Osteoblast (primary cell): ENCODE data around the gene EIF3M. TPM values are rescaled to one million over a fixed set of nuclear protein-coding genes. Genes with fewer than 3 reads are reported as not detected.
"Not testable (repeated sequence)": the region's sequence is repeated elsewhere in the genome, so short reads cannot be mapped to it uniquely, and the experiment has no call there.

Experiments
- DNase-seq: peaks from one replicate; pipeline ENCODE4 v3.0.0; 2011; ENCODE audit warnings: low spot score, mixed read lengths; ENCODE audit not compliant: insufficient read length; ENCODE audit errors: missing footprints
- H2AFZ ChIP-seq: 2 replicates; pipeline ENCODE4 v1.6.0; 2011; ENCODE audit warnings: mild to moderate bottlenecking, low read length
- H3K27ac ChIP-seq: 2 replicates; pipeline ENCODE4 v1.5.1; 2011; ENCODE audit warnings: mild to moderate bottlenecking, low read depth, low read length, moderate library complexity
- H3K27me3 ChIP-seq: 2 replicates; pipeline ENCODE4 v1.6.0; 2012; ENCODE audit warnings: mild to moderate bottlenecking, control low read depth, inconsistent platforms, low read length, moderate library complexity; ENCODE audit not compliant: insufficient read depth
- H3K36me3 ChIP-seq: 2 replicates; pipeline ENCODE4 v1.5.1; 2011; ENCODE audit warnings: mild to moderate bottlenecking, low read length, control low read depth, moderate library complexity; ENCODE audit not compliant: insufficient read depth
- H3K4me1 ChIP-seq: 2 replicates; pipeline ENCODE4 v1.5.1; 2011; ENCODE audit warnings: mild to moderate bottlenecking, low read length, control low read depth, moderate library complexity; ENCODE audit not compliant: insufficient read depth
- H3K4me2 ChIP-seq: 2 replicates; pipeline ENCODE4 v1.6.0; 2011; ENCODE audit warnings: mild to moderate bottlenecking, low read length; ENCODE audit not compliant: insufficient read depth
- H3K4me3 ChIP-seq: fragments of 200-600 bp; sonication (generic); 3 replicates; pipeline ENCODE4 v1.5.1; 2012; ENCODE audit warnings: mild to moderate bottlenecking, low read length, inconsistent platforms; ENCODE audit not compliant: insufficient read depth
- H3K79me2 ChIP-seq: 2 replicates; pipeline ENCODE4 v1.6.0; 2012; ENCODE audit warnings: mild to moderate bottlenecking, low read length, control low read depth, inconsistent platforms; ENCODE audit not compliant: insufficient read depth
- H3K9me3 ChIP-seq: 2 replicates; pipeline ENCODE4 v1.5.1; 2011; ENCODE audit warnings: low read depth, low read length, control low read depth
- H4K20me1 ChIP-seq: 2 replicates; pipeline ENCODE4 v1.6.0; 2012; ENCODE audit warnings: mild to moderate bottlenecking, low read length, control low read depth; ENCODE audit not compliant: insufficient read depth
- CTCF ChIP-seq: IDR thresholded peaks from 2 replicates; pipeline ENCODE4 v1.5.1; 2011; ENCODE audit warnings: mild to moderate bottlenecking, low read depth, low read length, moderate library complexity; ENCODE audit errors: extremely low read depth
- total RNA-seq: library from RNA; depleted of rRNA; stranded (reverse); fragments of >200 nt; gene quantifications from 2 replicates; pipeline ENCODE4 v1.2.3, GENCODE V29; 2012

EIF3M gene
- total RNA-seq, 1 donor, result 378 TPM

GRCh38 chr11:32586576-32587190, 3.1 kb downstream of the EIF3M start:
- H4K20me1 ChIP-seq, result peaks cover 26% of the 10 kb centered on the region
- DNase-seq, result peak; percentile 88
- peaks cover 29% of the 10 kb centered on the region for H3K36me3 ChIP-seq
- TF ChIP-seq CTCF, result peak; percentile 47
- H3K4me2 ChIP-seq, result no peak overlapping the region
- no peaks in the 10 kb centered on the region for H3K27me3 ChIP-seq
- H2AFZ ChIP-seq, result no peak overlapping the region
- peaks cover 11% of the 10 kb centered on the region for H3K4me1 ChIP-seq
- H3K9me3 ChIP-seq, result no peaks in the 10 kb centered on the region
- no peak overlapping the region for H3K4me3 ChIP-seq
- no peak overlapping the region for H3K27ac ChIP-seq
- H3K79me2 ChIP-seq, result peaks cover 72% of the 10 kb centered on the region

- DNase-seq, result no peak
- Histone ChIP-seq H3K79me2 (peaks cover 45% of the 10 kb centered on the region), H3K27ac (no peak overlapping the region), H3K4me1 (no peaks in the 10 kb centered on the region), H2AFZ (no peak overlapping the region), H3K27me3 (no peaks in the 10 kb centered on the region), H4K20me1 (peaks cover 4% of the 10 kb centered on the region), H3K4me2 (no peak overlapping the region), H3K4me3 (no peak overlapping the region), H3K9me3 (no peaks in the 10 kb centered on the region), H3K36me3 (peaks cover 85% of the 10 kb centered on the region)
- no peak for TF ChIP-seq CTCF
These were observed 10.6 kb downstream of the EIF3M start for GRCh38 chr11:32594272-32594671.

GRCh38 chr11:32596114-32596513, 12.5 kb downstream of the EIF3M start:
- not testable (repeated sequence) for H3K4me2 ChIP-seq, H3K9me3 ChIP-seq, DNase-seq, H2AFZ ChIP-seq, H3K27ac ChIP-seq, H3K27me3 ChIP-seq, H4K20me1 ChIP-seq, H3K4me3 ChIP-seq, H3K4me1 ChIP-seq
- H3K36me3 ChIP-seq, result peaks cover 77% of the 10 kb centered on the region
- peaks cover 33% of the 10 kb centered on the region for H3K79me2 ChIP-seq

- Histone ChIP-seq H2AFZ (no peak overlapping the region), H3K27ac (no peak overlapping the region), H4K20me1 (peaks cover 6% of the 10 kb centered on the region), H3K36me3 (peaks cover 74% of the 10 kb centered on the region), H3K4me1 (no peaks in the 10 kb centered on the region), H3K27me3 (no peaks in the 10 kb centered on the region), H3K9me3 (no peaks in the 10 kb centered on the region), H3K4me2 (no peak overlapping the region), H3K4me3 (no peak overlapping the region), H3K79me2 (peaks cover 21% of the 10 kb centered on the region)
- DNase-seq, result no peak
- TF ChIP-seq CTCF, result no peak
These were observed 14.3 kb downstream of the EIF3M start for GRCh38 chr11:32597921-32598320.
